Measurements from ENCODE around the gene NKD2.

Gene NKD2

GRCh38 chr5:1069720-1070088, 61.1 kb downstream of the NKD2 start:
- no peak overlapping the region for H3K4me3 ChIP-seq (ENCODE audit: low read depth, low read length)
- H3K4me1 ChIP-seq: no peaks in the 10 kb centered on the region
- no peak for DNase-seq
- H3K27me3 ChIP-seq: no peaks in the 10 kb centered on the region
- no peaks in the 10 kb centered on the region for H3K36me3 ChIP-seq
- no peak for TF ChIP-seq CTCF (IDR thresholded peaks at IDR 0.05; ENCODE audit: low read depth, low read length)
- H3K9me3 ChIP-seq: no peaks in the 10 kb centered on the region

GRCh38 chr5:1073239-1074102, 64.9 kb downstream of the NKD2 start:
- Histone ChIP-seq H3K4me1 (no peaks in the 10 kb centered on the region), H3K27me3 (no peaks in the 10 kb centered on the region), H3K4me3 (ENCODE audit: low read depth, low read length) (no peak overlapping the region), H3K9me3 (no peaks in the 10 kb centered on the region), H3K36me3 (no peaks in the 10 kb centered on the region)
- no peak for TF ChIP-seq CTCF (IDR thresholded peaks at IDR 0.05; ENCODE audit: low read depth, low read length)
- DNase-seq: no peak

- Histone ChIP-seq H3K4me3 (ENCODE audit: low read depth, low read length) (no peak overlapping the region), H3K4me1 (no peaks in the 10 kb centered on the region), H3K36me3 (no peaks in the 10 kb centered on the region; the same call in 1 of the 2 replicates), H3K9me3 (no peaks in the 10 kb centered on the region), H3K27me3 (no peaks in the 10 kb centered on the region)
- DNase-seq: no peak
- TF ChIP-seq CTCF (IDR thresholded peaks at IDR 0.05; ENCODE audit: low read depth, low read length): no peak
These were observed 65.6 kb downstream of the NKD2 start for GRCh38 chr5:1074226-1074625.

- TF ChIP-seq CTCF (IDR thresholded peaks at IDR 0.05; ENCODE audit: low read depth, low read length): no peak
- DNase-seq: no peak
- H3K27me3 ChIP-seq: no peaks in the 10 kb centered on the region
- no peaks in the 10 kb centered on the region; the same call in 1 of the 2 replicates for H3K36me3 ChIP-seq
- H3K4me1 ChIP-seq: no peaks in the 10 kb centered on the region
- H3K4me3 ChIP-seq (ENCODE audit: low read depth, low read length): no peak overlapping the region
- no peaks in the 10 kb centered on the region for H3K9me3 ChIP-seq
These were observed 66.4 kb downstream of the NKD2 start for GRCh38 chr5:1074816-1075554.

- no peaks in the 10 kb centered on the region; the same call in 1 of the 2 replicates for H3K36me3 ChIP-seq
- TF ChIP-seq CTCF (IDR thresholded peaks at IDR 0.05; ENCODE audit: low read depth, low read length): no peak
- H3K27me3 ChIP-seq: no peaks in the 10 kb centered on the region
- DNase-seq: no peak
- no peaks in the 10 kb centered on the region for H3K4me1 ChIP-seq
- H3K4me3 ChIP-seq (ENCODE audit: low read depth, low read length): no peak overlapping the region
- no peaks in the 10 kb centered on the region for H3K9me3 ChIP-seq
These were observed 66.9 kb downstream of the NKD2 start for GRCh38 chr5:1075555-1075881.

- no peaks in the 10 kb centered on the region for H3K27me3 ChIP-seq
- no peak overlapping the region for H3K4me3 ChIP-seq (ENCODE audit: low read depth, low read length)
- no peak for DNase-seq
- no peaks in the 10 kb centered on the region; the same call in 1 of the 2 replicates for H3K36me3 ChIP-seq
- H3K9me3 ChIP-seq: no peaks in the 10 kb centered on the region
- no peaks in the 10 kb centered on the region; the same call in 1 of the 2 replicates for H3K4me1 ChIP-seq
- TF ChIP-seq CTCF (IDR thresholded peaks at IDR 0.05; ENCODE audit: low read depth, low read length): no peak
These were observed 67.3 kb downstream of the NKD2 start for GRCh38 chr5:1075931-1076330.

All from BE2C (cell line).